Measurements from ENCODE around the gene MICAL2.

The MICAL2 gene

DNA sequence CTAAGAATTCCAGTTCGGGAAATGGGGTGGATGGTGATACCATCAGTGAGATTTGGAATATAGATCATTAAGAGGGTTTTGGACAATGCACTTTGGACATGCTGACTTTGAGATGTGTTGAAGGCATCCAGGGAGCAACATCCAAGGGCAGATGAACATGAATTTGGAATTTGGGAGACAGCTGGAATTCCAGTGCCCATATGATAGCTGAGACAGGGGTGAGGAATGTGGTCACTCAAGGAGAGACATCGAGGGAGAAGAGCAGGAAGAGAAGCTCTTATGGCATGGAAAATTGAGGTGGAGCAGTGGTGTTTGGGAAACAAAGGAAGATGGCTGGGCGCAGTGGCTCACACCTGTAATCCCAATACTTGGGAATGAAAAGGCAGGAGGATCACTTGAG lies 11.8 kb upstream of the MICAL2 start:
- in situ Hi-C loops (cut with MboI; ENCODE audit: low pct_unique_long_range_greater_than_20kb, low sequenced_read_pairs, unreplicated experiment), result no loop called here
- TF ChIP-seq, protein P1, sequence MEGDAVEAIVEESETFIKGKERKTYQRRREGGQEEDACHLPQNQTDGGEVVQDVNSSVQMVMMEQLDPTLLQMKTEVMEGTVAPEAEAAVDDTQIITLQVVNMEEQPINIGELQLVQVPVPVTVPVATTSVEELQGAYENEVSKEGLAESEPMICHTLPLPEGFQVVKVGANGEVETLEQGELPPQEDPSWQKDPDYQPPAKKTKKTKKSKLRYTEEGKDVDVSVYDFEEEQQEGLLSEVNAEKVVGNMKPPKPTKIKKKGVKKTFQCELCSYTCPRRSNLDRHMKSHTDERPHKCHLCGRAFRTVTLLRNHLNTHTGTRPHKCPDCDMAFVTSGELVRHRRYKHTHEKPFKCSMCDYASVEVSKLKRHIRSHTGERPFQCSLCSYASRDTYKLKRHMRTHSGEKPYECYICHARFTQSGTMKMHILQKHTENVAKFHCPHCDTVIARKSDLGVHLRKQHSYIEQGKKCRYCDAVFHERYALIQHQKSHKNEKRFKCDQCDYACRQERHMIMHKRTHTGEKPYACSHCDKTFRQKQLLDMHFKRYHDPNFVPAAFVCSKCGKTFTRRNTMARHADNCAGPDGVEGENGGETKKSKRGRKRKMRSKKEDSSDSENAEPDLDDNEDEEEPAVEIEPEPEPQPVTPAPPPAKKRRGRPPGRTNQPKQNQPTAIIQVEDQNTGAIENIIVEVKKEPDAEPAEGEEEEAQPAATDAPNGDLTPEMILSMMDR (IDR thresholded peaks at IDR 0.05; ENCODE audit: extremely low read depth, insufficient read depth, missing control alignments), result no peak
- DNase-seq (ENCODE audit: low spot score), result no peak

DNA sequence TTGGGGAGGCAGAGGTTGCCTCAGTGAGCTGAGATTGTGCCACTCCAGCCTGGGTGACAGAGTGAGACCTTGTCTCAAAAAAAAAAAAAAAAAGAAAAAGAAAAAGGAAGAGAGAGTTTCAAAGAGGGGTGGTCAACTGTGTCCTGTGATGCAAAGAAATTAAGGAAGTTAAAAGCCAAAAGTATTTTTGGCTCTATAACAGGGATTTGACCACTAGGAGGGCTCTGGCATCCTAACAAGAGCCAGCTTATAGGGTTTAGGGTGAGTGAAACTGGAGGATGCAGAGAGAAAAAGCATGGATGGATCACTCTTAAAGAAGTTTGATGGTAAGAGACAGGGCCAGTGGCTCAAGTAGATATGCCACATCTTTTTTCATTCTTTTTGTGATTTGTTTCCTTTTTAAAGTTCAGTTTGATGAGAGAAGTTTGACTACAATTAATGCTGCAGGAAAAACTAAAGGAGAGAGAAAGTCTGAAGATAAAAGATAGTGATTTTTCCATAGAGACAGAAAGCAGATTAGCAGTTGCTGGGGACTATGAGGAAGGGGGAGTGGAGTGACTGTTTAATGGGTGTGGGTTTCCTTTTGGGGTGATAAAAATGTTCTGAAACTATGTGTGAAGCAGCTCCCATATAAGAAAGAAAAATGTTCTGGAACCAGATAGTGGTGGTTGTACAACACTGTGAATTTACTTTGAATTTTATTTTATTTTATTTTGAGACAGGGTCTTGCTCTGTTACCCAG lies 11.1 kb upstream of the MICAL2 start:
- in situ Hi-C loops (cut with MboI; ENCODE audit: low pct_unique_long_range_greater_than_20kb, low sequenced_read_pairs, unreplicated experiment), result no loop called here
- DNase-seq (ENCODE audit: low spot score), result no peak
- TF ChIP-seq, protein P1 (IDR thresholded peaks at IDR 0.05; ENCODE audit: extremely low read depth, insufficient read depth, missing control alignments), result no peak

DNA sequence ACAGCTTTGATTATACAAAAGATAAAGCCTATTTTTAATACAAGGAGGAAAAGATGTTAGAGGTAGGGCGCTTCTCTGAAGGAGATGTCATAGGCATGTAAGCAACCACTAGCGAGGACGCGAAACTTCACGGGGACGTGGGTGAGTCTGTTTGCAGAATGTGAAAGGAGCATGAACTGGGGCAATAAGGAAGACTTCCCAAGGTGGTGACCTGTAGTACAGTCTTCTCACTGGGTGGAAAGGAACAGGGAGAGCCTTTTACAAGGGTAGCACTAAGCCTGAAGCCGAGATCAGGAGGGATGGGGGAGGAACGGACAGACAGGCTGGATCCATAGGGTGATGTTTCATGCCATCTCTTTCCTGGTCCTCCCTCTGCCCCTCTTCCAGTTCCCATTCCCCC lies 10.0 kb upstream of the MICAL2 start:
- no peak for DNase-seq (ENCODE audit: low spot score)
- in situ Hi-C loops (cut with MboI; ENCODE audit: low pct_unique_long_range_greater_than_20kb, low sequenced_read_pairs, unreplicated experiment), result no loop called here
- TF ChIP-seq, protein P1 (IDR thresholded peaks at IDR 0.05; ENCODE audit: extremely low read depth, insufficient read depth, missing control alignments), result no peak

DNA sequence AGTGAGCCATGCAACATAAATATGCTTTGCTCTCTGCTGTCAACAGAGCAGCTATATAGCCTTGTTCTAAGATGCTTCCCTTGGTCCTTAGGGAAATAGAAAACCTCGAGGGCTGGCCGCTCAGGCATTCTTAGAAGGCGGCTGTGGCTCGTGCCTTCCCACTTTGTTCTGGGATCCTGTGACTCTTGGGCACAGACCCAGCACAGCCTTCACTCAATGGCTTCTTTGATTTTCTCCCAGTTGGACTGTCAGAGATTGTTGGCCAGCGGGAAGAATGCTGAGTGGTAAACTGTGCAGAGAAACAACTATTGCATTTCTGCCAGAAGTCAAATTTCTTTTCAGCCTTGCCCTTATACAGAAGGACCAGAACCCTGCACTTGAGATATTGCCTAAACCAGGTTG lies 9.5 kb upstream of the MICAL2 start:
- TF ChIP-seq, protein P1 (IDR thresholded peaks at IDR 0.05; ENCODE audit: extremely low read depth, insufficient read depth, missing control alignments), result no peak
- DNase-seq (ENCODE audit: low spot score), result no peak
- in situ Hi-C loops (cut with MboI; ENCODE audit: low pct_unique_long_range_greater_than_20kb, low sequenced_read_pairs, unreplicated experiment), result no loop called here

DNA sequence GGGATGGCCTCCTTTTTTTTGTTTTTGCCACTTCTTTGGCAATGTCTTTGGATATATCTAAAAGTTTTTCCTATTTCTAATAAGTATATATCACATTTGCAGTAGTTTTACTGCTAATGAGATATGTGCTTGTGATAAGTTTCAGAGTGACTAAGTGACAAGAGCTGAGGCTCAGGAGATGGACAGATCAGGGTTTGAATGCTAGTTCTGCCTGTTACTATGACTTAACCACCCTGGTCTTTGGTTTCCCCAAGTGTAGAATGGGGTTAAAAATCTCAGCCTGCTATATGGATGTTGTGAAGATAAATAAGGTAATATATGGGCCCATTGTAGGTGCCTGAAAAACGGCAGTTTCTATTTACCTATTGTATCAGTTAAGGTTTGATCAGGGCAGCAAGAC lies 9.1 kb upstream of the MICAL2 start:
- TF ChIP-seq, protein P1 (IDR thresholded peaks at IDR 0.05; ENCODE audit: extremely low read depth, insufficient read depth, missing control alignments), result no peak
- no peak for DNase-seq (ENCODE audit: low spot score)
- in situ Hi-C loops (cut with MboI; ENCODE audit: low pct_unique_long_range_greater_than_20kb, low sequenced_read_pairs, unreplicated experiment), result no loop called here

DNA sequence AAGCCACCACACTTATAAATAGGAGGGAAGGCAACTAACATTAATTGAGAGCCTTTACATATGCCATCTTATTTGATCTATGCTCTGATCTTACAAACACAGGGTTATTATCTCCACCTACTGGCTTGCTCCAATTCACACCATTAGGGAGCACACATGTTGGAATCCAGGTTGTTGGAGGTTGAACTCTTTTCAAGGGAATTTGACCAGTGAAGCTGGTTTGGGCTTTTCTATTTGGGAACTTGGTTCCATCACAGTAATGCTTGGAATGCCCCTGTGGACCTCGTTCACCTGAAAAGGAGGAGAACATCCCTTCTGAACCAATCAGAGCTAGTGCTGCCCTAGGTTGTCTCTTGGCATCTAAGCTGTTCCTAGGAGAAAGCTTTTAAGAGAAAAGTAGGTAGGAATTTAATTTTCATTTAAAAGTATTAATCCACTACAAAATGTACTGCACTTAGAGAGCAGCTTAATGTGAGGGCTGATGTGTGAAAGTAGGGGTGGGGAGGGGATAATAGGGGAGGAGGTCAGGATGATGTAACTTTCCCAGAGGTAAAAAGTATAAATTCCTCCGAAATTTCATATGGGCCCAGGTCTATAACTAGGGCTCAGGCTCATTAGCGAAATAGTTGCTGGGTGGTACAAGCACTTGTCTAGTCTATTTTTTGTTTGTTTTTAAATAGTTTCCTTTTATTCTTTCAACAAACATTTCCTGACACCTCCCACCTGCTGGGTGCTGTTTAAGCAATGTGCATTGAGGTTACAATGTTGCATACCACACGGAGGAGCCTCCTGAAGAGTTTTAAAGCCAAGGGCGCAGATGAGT lies 7.6 kb upstream of the MICAL2 start:
- in situ Hi-C loops (cut with MboI; ENCODE audit: low pct_unique_long_range_greater_than_20kb, low sequenced_read_pairs, unreplicated experiment), result no loop called here
- TF ChIP-seq, protein P1 (IDR thresholded peaks at IDR 0.05; ENCODE audit: extremely low read depth, insufficient read depth, missing control alignments), result no peak
- no peak for DNase-seq (ENCODE audit: low spot score)

Measured in GM13977 (cell line).